Epidermal melanocyte (primary cell): ENCODE data around the gene KPNA1.
A peak's percentile ranks its signal among the peaks of the same experiment; 100 is the strongest.

ENCODE experiments used
- DNase-seq: peaks from one replicate; pipeline ENCODE4 v3.0.0; 2011; ENCODE audit warnings: low spot score; ENCODE audit not compliant: insufficient read length

KPNA1 gene

DNA sequence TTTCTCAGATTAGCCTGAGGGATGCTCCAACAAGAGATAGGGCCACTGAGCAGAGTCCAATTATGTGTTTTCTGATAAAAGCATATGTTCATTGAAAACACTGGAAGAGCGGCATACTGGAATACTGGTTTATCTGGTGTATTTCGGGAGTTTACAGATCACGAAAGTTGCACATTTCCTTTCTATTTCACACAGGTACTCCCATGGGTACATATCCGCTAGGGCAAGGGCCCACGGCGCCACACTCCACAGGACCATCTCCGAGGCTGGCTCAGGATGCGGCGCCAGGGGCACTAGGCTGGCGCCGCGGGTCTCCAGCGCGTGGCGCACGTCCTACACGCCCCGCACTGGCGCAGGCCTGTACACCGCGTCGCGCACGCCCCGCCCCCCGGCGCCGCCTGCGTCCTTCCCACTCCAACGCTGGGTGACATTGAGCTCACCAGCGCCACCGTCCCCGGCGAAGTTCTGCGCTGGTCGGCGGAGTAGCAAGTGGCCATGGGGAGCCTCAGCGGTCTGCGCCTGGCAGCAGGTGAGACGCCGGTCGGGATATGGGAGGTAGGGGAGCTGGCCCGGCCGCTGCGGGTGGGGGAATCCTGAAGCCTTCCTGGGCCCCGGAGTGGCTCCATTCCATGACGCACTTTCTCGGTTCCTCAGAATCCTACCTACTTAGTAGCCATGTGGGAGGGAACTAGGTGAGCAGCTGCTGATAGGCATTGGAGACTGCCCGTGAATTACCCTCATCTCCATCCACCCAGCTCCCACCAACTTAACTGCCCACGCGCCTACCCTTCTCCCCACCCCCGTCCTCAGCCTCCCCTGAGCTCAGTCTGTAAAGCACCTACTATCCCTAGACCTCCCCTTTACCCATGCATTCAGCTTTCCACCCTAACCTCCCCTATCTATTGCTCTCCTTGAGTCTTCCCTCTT lies 130.7 kb downstream of the KPNA1 start, which contains the start of gene FAM162A:
Gene FAM162A, plus strand, starts transcription at position 412 of the 927 bp plus-strand sequence. Its CDS starts 84 bp downstream, at position 496.
- peak; percentile 72 for DNase-seq

DNA sequence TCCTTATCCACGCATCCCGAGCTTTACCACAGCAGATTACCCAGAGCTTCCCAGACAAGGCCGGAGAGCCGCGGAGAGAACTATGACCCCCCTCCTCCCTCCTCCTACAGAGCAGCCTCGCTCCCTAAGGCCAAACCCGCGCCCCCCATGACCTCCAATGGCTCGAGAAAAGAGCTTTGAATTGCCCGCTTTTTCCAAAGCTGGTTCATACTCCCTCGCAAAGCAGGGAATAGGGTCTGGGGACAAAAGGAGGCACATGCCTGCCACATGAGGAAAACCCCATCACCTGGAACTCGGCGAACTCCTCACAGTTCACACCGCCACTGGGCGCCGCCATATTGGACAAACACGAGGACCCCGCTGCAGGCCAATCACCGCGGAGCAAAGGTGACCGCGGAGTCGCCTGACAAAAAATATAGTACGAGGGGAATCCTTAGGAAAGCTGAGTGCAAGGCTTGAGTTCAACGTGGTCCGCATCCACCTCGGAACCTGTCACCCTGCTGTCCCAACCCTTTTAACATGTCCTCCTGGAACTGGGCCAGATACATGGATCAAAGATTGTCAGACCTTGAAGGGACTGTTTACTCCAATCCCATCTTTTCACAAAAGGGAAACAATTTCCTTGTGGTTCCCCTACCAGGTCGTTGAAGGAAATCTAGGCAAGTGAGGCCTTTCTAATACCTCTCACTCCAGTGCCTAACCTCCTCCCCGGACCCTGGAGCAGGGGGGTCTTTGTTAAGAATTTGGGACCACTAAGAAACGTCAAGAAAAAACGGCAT lies 131.7 kb downstream of the KPNA1 start, which contains the start of gene MIX23:
Gene MIX23, minus strand, starts transcription at position 344 of the 779 bp plus-strand sequence. Its CDS starts 7 bp downstream, at position 337.
- DNase-seq, result peak; percentile 77

DNA sequence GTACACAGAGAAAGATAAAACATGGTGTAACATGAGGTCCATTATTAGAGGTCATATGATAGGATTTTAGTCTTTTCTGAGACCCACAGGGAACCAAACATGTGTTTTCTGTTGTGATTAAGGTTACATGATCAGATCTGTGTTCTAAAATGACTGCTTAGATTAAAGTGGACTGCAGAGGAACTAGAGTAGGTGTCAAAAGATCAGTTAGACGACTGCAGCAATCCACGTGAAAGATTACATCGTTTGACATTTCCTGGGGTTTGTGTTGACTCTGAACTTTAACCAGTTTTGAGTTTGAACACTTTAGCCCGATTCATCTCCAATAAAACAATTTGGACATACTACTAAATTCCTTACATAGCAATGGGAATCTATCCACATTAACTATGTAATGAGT lies 136.8 kb downstream of the KPNA1 start:
- no peak for DNase-seq

DNA sequence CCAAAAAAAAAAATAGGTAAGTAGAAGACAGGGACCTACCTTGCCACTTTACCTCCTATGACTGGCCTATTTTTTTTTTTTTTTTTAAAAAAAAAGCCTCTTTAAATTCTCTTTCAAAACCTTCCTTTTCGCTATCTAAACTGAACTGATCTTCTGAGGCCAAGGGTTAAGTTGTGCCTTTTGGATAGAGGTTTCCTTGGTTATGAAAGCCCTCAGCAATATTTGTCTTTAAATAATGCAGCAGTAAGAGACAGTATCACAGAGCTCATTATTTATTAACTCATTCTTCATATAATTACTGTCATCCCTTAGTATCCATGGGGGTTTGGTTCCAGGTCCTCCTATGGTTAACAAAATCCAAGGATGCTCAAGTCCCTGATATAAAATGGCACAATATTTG lies 140.7 kb downstream of the KPNA1 start:
- DNase-seq, result no peak
